Transverse colon (tissue), 4 donors: ENCODE results near the gene CNDP1.

Source experiments
- EP300 ChIP-seq: sonication (generic); formaldehyde crosslinking; IDR thresholded peaks from one replicate; pipeline ENCODE4 v1.6.1; 2017; ENCODE audit warnings: antibody characterized with exemption, low read depth
- POLR2A ChIP-seq: fragments of 450-650 bp; IDR thresholded peaks from one replicate; pipeline ENCODE4 v1.6.1; 2016; ENCODE audit warnings: antibody characterized with exemption, mild to moderate bottlenecking, moderate library complexity
- POLR2AphosphoS5 ChIP-seq, 3 donors: sonication (generic); formaldehyde crosslinking; IDR thresholded peaks; one replicate each; pipeline ENCODE4 v1.6.1; 2016; ENCODE audit warnings: antibody characterized with exemption in 3 of 3
- TF ChIP-seq, protein P1 (sequence below), 5 experiments: fragments of 200-600 bp in 3 of 5; fragments of 450-650 bp in 2 of 5; sonication (generic) in 3 of 5; IDR thresholded peaks; 1 replicate in 2 of 5; 2 replicates in 3 of 5; pipeline ENCODE4 v1.5.1; 2016 to 2017; ENCODE audit warnings: antibody characterized with exemption in 5 of 5, inconsistent platforms in 3 of 5, mild to moderate bottlenecking in 2 of 5, moderate library complexity in 1 of 5

DNA sequence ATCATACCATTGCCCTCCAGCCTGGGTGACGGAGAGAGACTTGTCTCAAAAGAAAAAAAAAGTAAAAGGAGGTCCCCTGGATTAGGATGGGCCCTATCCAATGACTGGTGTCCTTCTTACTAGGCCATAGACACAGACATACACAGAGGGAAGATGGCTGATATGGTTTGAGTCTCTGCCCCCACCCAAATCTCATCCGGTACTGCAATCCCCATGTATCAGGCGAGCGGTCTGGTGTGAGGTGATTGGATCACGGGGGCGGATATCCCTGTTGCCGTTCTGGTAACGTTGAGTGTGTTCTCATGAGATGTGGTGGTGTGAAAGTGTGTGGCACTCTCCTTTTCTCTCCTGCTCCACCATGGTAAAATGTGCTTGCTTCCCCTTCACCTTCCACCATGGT, 45.9 kb upstream of the CNDP1 start:
- TF ChIP-seq, protein P1, sequence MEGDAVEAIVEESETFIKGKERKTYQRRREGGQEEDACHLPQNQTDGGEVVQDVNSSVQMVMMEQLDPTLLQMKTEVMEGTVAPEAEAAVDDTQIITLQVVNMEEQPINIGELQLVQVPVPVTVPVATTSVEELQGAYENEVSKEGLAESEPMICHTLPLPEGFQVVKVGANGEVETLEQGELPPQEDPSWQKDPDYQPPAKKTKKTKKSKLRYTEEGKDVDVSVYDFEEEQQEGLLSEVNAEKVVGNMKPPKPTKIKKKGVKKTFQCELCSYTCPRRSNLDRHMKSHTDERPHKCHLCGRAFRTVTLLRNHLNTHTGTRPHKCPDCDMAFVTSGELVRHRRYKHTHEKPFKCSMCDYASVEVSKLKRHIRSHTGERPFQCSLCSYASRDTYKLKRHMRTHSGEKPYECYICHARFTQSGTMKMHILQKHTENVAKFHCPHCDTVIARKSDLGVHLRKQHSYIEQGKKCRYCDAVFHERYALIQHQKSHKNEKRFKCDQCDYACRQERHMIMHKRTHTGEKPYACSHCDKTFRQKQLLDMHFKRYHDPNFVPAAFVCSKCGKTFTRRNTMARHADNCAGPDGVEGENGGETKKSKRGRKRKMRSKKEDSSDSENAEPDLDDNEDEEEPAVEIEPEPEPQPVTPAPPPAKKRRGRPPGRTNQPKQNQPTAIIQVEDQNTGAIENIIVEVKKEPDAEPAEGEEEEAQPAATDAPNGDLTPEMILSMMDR (IDR thresholded peaks at IDR 0.05), result no peak
- no peak for TF ChIP-seq POLR2A
- no peak for TF ChIP-seq POLR2AphosphoS5 (IDR thresholded peaks at IDR 0.05)
- TF ChIP-seq EP300, result no peak
